UCSD-AML1 (cell line): ENCODE data around the gene PIAS1.
"Not testable (repeated sequence)": the region's sequence is repeated elsewhere in the genome, so short reads cannot be mapped to it uniquely, and the experiment has no call there.

ENCODE experiments used
- DNase-seq: peaks from one replicate; lab custom pipeline; 2025; ENCODE audit not compliant: unreplicated experiment; lab: John Stamatoyannopoulos, UW

Gene PIAS1

GRCh38 chr15:68113751-68114150 is 59.6 kb downstream of the PIAS1 start:
- no peak for DNase-seq

GRCh38 chr15:68114356-68114755 is 60.2 kb downstream of the PIAS1 start:
- DNase-seq, result no peak

GRCh38 chr15:68114840-68115239 is 60.7 kb downstream of the PIAS1 start:
- DNase-seq, result no peak

GRCh38 chr15:68124700-68125099 is 70.6 kb downstream of the PIAS1 start:
- no peak for DNase-seq

GRCh38 chr15:68126396-68126795 is 72.3 kb downstream of the PIAS1 start:
- DNase-seq, result no peak

GRCh38 chr15:68129072-68129471 is 75.0 kb downstream of the PIAS1 start:
- no peak for DNase-seq

GRCh38 chr15:68130851-68131250 is 76.7 kb downstream of the PIAS1 start:
- no peak for DNase-seq

GRCh38 chr15:68137096-68137495 is 83.0 kb downstream of the PIAS1 start:
- no peak for DNase-seq

- no peak for DNase-seq
These were observed 89.0 kb downstream of the PIAS1 start for GRCh38 chr15:68143129-68143528.

GRCh38 chr15:68143785-68144184 is 89.7 kb downstream of the PIAS1 start:
- no peak for DNase-seq

- no peak for DNase-seq
These were observed 91.6 kb downstream of the PIAS1 start for GRCh38 chr15:68145706-68146105.

- no peak for DNase-seq
These were observed 93.9 kb downstream of the PIAS1 start for GRCh38 chr15:68148039-68148438.

GRCh38 chr15:68149059-68149458 is 94.9 kb downstream of the PIAS1 start:
- DNase-seq, result no peak

- DNase-seq, result no peak
These were observed 96.1 kb downstream of the PIAS1 start for GRCh38 chr15:68150187-68150586.

- no peak for DNase-seq
These were observed 97.2 kb downstream of the PIAS1 start for GRCh38 chr15:68151277-68151676.

GRCh38 chr15:68152342-68152741 is 98.2 kb downstream of the PIAS1 start:
- no peak for DNase-seq

GRCh38 chr15:68154923-68155559 is 100.9 kb downstream of the PIAS1 start:
- DNase-seq, result no peak

- DNase-seq, result no peak
These were observed 103.0 kb downstream of the PIAS1 start for GRCh38 chr15:68157074-68157473.

- no peak for DNase-seq
These were observed 104.0 kb downstream of the PIAS1 start for GRCh38 chr15:68158046-68158628.

GRCh38 chr15:68163191-68163590 is 109.1 kb downstream of the PIAS1 start:
- DNase-seq, result no peak

GRCh38 chr15:68166847-68167246 is 112.7 kb downstream of the PIAS1 start:
- DNase-seq, result no peak

- not testable (repeated sequence) for DNase-seq
These were observed 117.9 kb downstream of the PIAS1 start for GRCh38 chr15:68172037-68172436.

GRCh38 chr15:68173119-68173518 is 119.0 kb downstream of the PIAS1 start:
- no peak for DNase-seq
